Colonic mucosa (tissue), 4 donors: ENCODE measurements around the gene TPD52L2. TPM values are rescaled to one million over a fixed set of nuclear protein-coding genes. Genes with fewer than 3 reads are reported as not detected.
"Not testable (repeated sequence)": the region's sequence is repeated elsewhere in the genome, so short reads cannot be mapped to it uniquely, and the experiment has no call there.

ENCODE experiments used
- DNase-seq: peaks from one replicate; pipeline ENCODE4 v3.0.0-alpha.2; 2020
- H3K27ac ChIP-seq: fragments of 200-600 bp; one replicate; pipeline ENCODE4 v1.8.0; 2021
- H3K27me3 ChIP-seq: fragments of 200-600 bp; one replicate; pipeline ENCODE4 v1.8.0; 2021
- H3K36me3 ChIP-seq: fragments of 200-600 bp; one replicate; pipeline ENCODE4 v1.8.0; 2021
- H3K4me1 ChIP-seq: fragments of 200-600 bp; one replicate; pipeline ENCODE4 v1.8.0; 2021; ENCODE audit warnings: mild to moderate bottlenecking
- H3K4me3 ChIP-seq: fragments of 200-600 bp; one replicate; pipeline ENCODE4 v1.8.0; 2021
- H3K9ac ChIP-seq, 2 donors: one replicate each; pipeline ENCODE4 v1.7.0; 2013; ENCODE audit warnings: control low read depth in 2 of 2, low read depth in 2 of 2, low read length in 2 of 2
- H3K9me3 ChIP-seq: fragments of 200-600 bp; one replicate; pipeline ENCODE4 v1.8.0; 2021
- intact Hi-C: fragments of 100-400 bp; cut with DNase I; formaldehyde crosslinking; loops from one replicate; pipeline ENCODE4 v1.14.1; 2022
- total RNA-seq, 2 donors: library from RNA; stranded (reverse); fragmentation: NEBNext Ultra II Directional in 1 of 2; extraction: Animal tissue kit (Norgen Biotek cat#: 25700) in 1 of 2; gene quantifications; one replicate each; pipeline ENCODE4 v1.2.1, GENCODE V29; 2021
- TF ChIP-seq, protein P1 (sequence below): fragments of 200-600 bp; IDR thresholded peaks from one replicate; pipeline ENCODE4 v1.8.0; 2022; ENCODE audit warnings: antibody characterized with exemption, mild to moderate bottlenecking
- donor health status: healthy.
- donor health status: DM: no; HTN: no; CAD: no.
- donor health status: DM: no; HTN: no; CAD: no.

The TPD52L2 gene
- total RNA-seq, 2 donors from 2014 or later, result 54.0 to 66.1 TPM

DNA sequence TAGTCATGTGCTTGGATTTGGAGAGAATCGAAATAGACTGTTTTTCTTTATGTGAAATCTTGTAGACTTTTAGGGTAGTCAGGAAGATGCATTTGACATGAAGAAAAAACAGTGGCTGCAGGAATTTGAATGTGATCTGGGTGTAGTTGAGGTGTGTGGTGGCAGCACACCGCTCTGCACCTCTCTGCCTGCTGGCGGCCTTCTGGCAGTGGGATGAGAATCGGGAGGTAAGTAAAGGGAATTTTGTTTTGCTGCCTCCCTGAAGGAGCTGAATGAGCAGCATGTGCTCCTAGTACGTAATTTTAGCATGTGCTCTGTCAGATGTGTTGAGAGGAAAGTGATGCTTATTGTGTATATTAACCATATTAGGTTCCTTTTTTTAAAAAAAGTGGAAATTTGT lies 3.2 kb downstream of the TPD52L2 start:
- H3K27ac ChIP-seq, result no peak overlapping the region
- H3K4me3 ChIP-seq, result no peak overlapping the region
- peaks cover 15% of the 10 kb centered on the region for H3K36me3 ChIP-seq
- no peaks in the 10 kb centered on the region for H3K27me3 ChIP-seq
- H3K9ac ChIP-seq, result no peak overlapping the region
- H3K4me1 ChIP-seq, result peaks cover 9% of the 10 kb centered on the region
- H3K9me3 ChIP-seq, result no peaks in the 10 kb centered on the region
- DNase-seq, result no peak
- intact Hi-C loops, result loop anchor here (10.0 kb wide), 1 partner anchor 323 kb away; the partner anchor contains the start of gene SRMS
- TF ChIP-seq, protein P1, sequence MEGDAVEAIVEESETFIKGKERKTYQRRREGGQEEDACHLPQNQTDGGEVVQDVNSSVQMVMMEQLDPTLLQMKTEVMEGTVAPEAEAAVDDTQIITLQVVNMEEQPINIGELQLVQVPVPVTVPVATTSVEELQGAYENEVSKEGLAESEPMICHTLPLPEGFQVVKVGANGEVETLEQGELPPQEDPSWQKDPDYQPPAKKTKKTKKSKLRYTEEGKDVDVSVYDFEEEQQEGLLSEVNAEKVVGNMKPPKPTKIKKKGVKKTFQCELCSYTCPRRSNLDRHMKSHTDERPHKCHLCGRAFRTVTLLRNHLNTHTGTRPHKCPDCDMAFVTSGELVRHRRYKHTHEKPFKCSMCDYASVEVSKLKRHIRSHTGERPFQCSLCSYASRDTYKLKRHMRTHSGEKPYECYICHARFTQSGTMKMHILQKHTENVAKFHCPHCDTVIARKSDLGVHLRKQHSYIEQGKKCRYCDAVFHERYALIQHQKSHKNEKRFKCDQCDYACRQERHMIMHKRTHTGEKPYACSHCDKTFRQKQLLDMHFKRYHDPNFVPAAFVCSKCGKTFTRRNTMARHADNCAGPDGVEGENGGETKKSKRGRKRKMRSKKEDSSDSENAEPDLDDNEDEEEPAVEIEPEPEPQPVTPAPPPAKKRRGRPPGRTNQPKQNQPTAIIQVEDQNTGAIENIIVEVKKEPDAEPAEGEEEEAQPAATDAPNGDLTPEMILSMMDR, result no peak

DNA sequence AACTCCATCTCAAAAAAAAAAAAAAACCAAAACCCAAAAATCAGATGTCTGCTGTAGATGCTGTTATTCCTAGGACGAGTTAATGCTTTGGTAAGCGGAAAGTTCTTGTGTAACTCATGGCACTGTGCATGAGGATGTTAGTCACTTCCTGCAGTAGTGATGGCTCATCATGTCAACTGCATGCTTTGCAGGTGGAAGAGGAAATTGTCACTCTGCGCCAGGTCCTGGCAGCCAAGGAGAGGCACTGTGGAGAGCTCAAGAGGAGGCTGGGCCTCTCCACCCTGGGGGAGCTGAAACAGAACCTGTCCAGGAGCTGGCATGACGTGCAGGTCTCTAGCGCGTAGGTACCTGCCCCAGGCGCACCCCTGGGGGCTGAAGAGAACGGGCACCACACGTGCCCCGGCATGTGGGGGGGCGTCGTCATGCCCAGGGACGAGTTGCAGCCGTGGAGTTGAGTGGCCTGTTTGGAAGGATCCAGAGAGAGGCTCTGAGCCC lies 8.5 kb downstream of the TPD52L2 start:
- Histone ChIP-seq H3K9me3 (no peaks in the 10 kb centered on the region), H3K4me1 (no peaks in the 10 kb centered on the region), H3K27me3 (no peaks in the 10 kb centered on the region), H3K9ac (no peak overlapping the region), H3K36me3 (peaks cover 30% of the 10 kb centered on the region), H3K27ac (peak overlapping the region; percentile 20), H3K4me3 (no peak overlapping the region)
- intact Hi-C loops, result no loop called here
- DNase-seq, result no peak
- TF ChIP-seq, protein P1, result no peak

DNA sequence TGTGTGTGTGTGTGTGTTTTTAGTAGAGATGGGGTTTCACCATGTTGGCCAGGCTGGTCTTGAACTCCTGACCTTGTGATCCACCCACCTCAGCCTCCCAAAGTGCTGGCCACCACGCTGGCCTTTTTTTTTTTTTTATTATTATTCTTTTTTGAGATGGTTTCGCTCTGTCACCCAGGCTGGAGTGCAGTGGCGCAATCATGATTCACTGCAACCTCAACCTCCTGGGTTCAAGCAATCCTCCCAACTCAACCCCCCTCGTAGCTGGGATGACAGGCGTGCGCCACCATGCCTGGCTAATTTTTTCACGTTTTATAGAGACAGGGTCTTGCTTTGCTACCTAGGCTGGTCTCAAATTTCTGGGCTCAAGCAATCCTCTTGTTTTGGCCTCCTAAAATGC lies 9.2 kb downstream of the TPD52L2 start:
- intact Hi-C loops, H3K4me3 ChIP-seq, H3K27ac ChIP-seq, H3K9me3 ChIP-seq, DNase-seq, H3K9ac ChIP-seq, H3K27me3 ChIP-seq, H3K4me1 ChIP-seq: not testable (repeated sequence)
- peaks cover 25% of the 10 kb centered on the region for H3K36me3 ChIP-seq

DNA sequence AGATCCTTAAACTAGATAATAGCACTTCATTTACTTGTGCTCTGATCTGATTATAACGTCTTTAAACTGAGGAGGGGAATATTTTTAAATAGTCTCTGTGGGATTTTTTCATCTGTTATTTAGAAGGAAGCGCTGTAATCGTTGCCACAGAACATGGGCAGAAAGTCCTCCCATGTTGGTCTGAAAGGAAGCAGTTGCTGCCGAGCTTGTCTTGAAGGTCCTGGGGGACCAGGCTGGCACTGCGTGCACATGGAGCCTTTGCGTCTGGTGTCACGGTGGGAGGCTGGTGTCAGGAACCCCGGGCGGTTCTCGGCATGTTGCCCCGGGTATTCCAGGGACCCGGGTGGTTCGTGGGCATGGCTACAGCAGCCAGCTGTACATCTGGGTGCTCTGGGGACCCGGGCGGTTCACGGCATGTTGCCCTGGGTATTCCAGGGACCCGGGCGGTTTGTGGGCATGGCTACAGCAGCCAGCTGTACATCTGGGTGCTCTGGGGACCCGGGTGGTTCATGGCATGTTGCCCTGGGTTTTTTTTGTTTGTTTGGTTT lies 11.5 kb downstream of the TPD52L2 start:
- intact Hi-C loops, result no loop called here
- Histone ChIP-seq H3K27ac (no peak overlapping the region), H3K36me3 (peaks cover 15% of the 10 kb centered on the region), H3K9me3 (no peaks in the 10 kb centered on the region), H3K4me1 (no peaks in the 10 kb centered on the region), H3K4me3 (no peak overlapping the region), H3K9ac (no peak overlapping the region), H3K27me3 (no peaks in the 10 kb centered on the region)
- no peak for DNase-seq
- TF ChIP-seq, protein P1, result no peak

DNA sequence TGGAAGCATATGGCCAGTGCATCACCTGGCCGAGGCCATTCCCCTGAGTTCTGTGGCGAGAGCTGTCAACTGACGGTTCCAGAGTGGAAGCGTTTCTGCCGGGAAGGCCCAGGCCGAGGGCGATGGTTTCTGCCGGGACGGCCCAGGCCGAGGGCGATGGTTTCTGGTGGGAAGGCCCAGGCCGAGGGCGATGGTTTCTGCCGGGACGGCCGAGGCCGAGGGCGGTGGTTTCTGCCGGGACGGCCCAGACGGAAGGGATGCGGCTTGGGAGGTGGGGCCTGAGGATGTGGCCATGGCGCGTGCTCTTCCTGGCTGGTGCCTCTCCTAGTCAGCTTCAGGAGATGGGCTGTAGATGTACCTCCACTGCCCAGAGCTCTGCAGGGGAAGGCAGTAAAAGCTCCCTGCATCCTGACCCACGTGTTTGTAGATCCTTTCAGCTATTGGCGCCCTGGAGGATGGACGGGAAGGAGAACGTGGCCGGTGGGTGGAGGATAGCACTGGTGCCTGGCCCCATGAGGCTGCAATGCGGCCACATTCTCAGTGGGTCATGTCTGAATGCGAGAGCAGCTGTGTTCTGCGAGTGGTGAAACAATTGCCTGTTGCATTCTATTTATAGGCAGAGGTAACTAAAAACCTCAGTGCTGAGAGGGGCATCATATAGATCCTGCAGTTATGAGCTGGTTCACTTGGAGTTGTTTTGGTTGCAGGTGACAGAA lies 12.8 kb downstream of the TPD52L2 start:
- Histone ChIP-seq H3K4me1 (no peaks in the 10 kb centered on the region), H3K9me3 (no peaks in the 10 kb centered on the region), H3K9ac (no peak overlapping the region), H3K27me3 (no peaks in the 10 kb centered on the region), H3K36me3 (peaks cover 18% of the 10 kb centered on the region), H3K27ac (no peak overlapping the region), H3K4me3 (no peak overlapping the region)
- intact Hi-C loops, result no loop called here
- DNase-seq, result no peak
- TF ChIP-seq, protein P1, result no peak
